ENCODE measurements around the gene TSPAN7. TPM values are rescaled to one million over a fixed set of nuclear protein-coding genes. Genes with fewer than 3 reads are reported as not detected.

TSPAN7 gene
- total RNA-seq, 1 experiment from 2014 or later: 3.5 TPM

- Histone ChIP-seq H2AK5ac (ENCODE audit: insufficient read length, low read length) (no peak overlapping the region), H2BK15ac (ENCODE audit: low read depth, low read length) (no peak overlapping the region), H3T11ph (ENCODE audit: low read length) (no peak overlapping the region), H3K4me1 (ENCODE audit: insufficient read depth, low read length) (no peaks in the 10 kb centered on the region), H3K79me2 (ENCODE audit: insufficient read depth, low read length) (no peaks in the 10 kb centered on the region), H3K27ac (ENCODE audit: insufficient read length, low read depth, low read length) (no peak overlapping the region), H3K9ac (ENCODE audit: extremely low read depth, insufficient read length, low read length) (no peak overlapping the region), H4K8ac (replicated peaks; ENCODE audit: insufficient read length, low read depth, low read length) (no peak overlapping the region), H3K9me3 (ENCODE audit: control insufficient read depth, low read depth, low read length) (no peaks in the 10 kb centered on the region), H4K5ac (ENCODE audit: insufficient read length, low read depth, low read length) (no peak overlapping the region), H3K18ac (ENCODE audit: insufficient read length, low read depth, low read length) (no peak overlapping the region), H3K23ac (ENCODE audit: insufficient read length, low read depth, low read length) (no peak overlapping the region), H2BK120ac (ENCODE audit: low read depth, low read length, poor library complexity, severe bottlenecking) (no peak overlapping the region), H2BK20ac (ENCODE audit: low read depth, low read length, poor library complexity, severe bottlenecking) (no peak overlapping the region), H3K23me2 (ENCODE audit: insufficient read length, low read depth, low read length, poor library complexity, severe bottlenecking) (no peaks in the 10 kb centered on the region), H2AFZ (ENCODE audit: low read length) (no peak overlapping the region), H3K14ac (ENCODE audit: insufficient read depth, low read length) (no peak overlapping the region), H3K4ac (ENCODE audit: low read depth, low read length) (no peak overlapping the region), H4K20me1 (ENCODE audit: control insufficient read depth, insufficient read depth, insufficient read length) (no peaks in the 10 kb centered on the region), H2BK12ac (ENCODE audit: insufficient read length, low read depth, low read length) (no peak overlapping the region), H3K79me1 (ENCODE audit: insufficient read depth, low read depth, low read length, poor library complexity, severe bottlenecking) (no peaks in the 10 kb centered on the region), H4K91ac (ENCODE audit: insufficient read length, low read depth, low read length) (no peak overlapping the region), H3K56ac (ENCODE audit: insufficient read length, low read depth, low read length) (no peak overlapping the region), H3K27me3 (ENCODE audit: insufficient read depth, low read length) (no peaks in the 10 kb centered on the region), H2BK5ac (ENCODE audit: insufficient read length, low read length) (no peak overlapping the region), H3K4me2 (ENCODE audit: insufficient read depth, insufficient read length, low read length) (no peak overlapping the region)
- Mint-ChIP-seq H3K4me1 (no peaks in the 10 kb centered on the region), H3K36me3 (ENCODE audit: insufficient read depth in 1 of 3, low read depth in 3 of 3) (no peaks in the 10 kb centered on the region; a peak in 2 of 7 replicates), H3K27ac (no peak overlapping the region), H3K9me3 (peaks cover 60 to 64% of the 10 kb centered on the region in 2 experiments), H3K4me3 (no peak overlapping the region), H3K27me3 (ENCODE audit: low read depth) (no peaks in the 10 kb centered on the region)
- no peak for DNase-seq
- no CpG with 5 or more reads among the region's 1 CpG for WGBS (ENCODE audit: extremely low coverage, insufficient read length, low lambda C conversion rate)
- TF ChIP-seq CTCF (conservative IDR thresholded peaks at IDR 0.05): no peak
Measured at GRCh38 chrX:38668771-38669170, 107.4 kb downstream of the TSPAN7 start.

Data from H9 (cell line).